GM12892 (cell line): ENCODE data around the gene CGB1.

Experiments
- DNase-seq: peaks from one replicate; pipeline ENCODE4 v3.0.0; 2011; ENCODE audit not compliant: insufficient read length
- FAIRE-seq: peaks from 2 replicates; lab custom pipeline; 2011; peaks lifted over from hg19 to GRCh38; lab: Jason Lieb, UNC
- POLR2A ChIP-seq: IDR thresholded peaks from 2 replicates; pipeline ENCODE4 v1.6.1; 2011; ENCODE audit warnings: low read depth, low read length, control low read depth
- POLR2AphosphoS5 ChIP-seq: IDR thresholded peaks from 2 replicates; pipeline ENCODE4 v1.6.1; 2011; ENCODE audit warnings: low read depth, low read length, control low read depth
- TAF1 ChIP-seq: IDR thresholded peaks from 2 replicates; pipeline ENCODE4 v1.6.1; 2011; ENCODE audit warnings: low read depth, mild to moderate bottlenecking, control low read depth, low read length, borderline replicate concordance

Gene CGB1

DNA sequence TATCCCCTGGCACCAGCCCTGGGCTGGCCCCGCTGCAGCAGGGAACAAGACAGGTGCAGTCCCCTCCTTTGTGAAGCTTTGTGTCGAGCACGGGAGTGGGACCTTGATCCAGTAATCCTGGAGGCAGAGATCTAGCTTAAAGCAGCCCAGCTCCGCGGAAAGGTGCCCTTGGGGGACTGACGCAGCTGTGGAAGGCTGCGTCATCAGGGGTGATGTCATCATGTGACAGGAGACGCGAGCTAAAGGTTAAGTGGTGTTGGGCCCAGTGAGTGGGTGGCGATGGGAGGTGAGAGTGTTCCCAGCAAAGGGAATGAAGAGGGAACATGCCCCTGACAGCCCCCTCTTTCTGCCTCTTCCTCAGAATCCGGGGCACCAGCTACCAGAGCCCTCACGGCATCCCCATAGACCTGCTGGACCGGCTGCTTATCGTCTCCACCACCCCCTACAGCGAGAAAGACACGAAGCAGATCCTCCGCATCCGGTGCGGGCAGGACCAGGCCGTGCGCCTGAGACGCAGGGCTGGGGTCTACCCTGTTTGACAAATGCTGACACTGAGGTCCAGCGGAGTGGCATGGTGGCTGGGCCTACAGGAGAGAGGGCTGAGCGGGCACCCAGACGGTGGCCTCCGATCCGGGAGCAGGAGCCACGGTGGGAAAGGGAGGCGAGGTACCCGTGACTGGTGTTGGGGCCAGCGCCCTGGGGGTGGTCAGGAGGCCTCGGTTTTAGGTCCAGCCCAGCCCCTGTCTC lies 22.4 kb downstream of the CGB1 start:
- no peak for FAIRE-seq
- DNase-seq = no peak
- TF ChIP-seq TAF1 = no peak
- TF ChIP-seq POLR2AphosphoS5 = no peak
- TF ChIP-seq POLR2A = no peak

GRCh38 chr19:49011194-49011593 lies 25.5 kb downstream of the CGB1 start:
- DNase-seq (no peak), FAIRE-seq (no peak)
- TF ChIP-seq TAF1 (no peak), POLR2AphosphoS5 (no peak), POLR2A (no peak)

DNA sequence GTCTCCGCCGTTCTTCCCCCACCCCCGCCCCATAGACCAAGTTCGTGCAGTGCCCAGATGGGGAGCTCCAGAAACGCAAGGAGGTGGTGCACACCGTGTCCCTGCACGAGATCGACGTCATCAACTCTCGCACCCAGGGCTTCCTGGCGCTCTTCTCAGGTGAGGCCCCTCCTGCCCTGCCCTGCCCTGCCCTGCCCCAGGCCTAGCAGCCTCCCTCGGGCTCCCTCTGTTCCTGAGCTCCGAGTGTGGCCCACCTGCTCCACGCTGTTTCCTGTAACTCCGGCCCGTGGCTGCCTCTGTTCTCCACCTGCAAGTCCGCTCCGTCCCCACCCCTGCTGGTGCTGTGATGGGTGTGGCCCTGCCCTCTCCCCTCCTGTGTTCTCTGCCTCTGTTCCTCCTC lies 26.2 kb downstream of the CGB1 start:
- TF ChIP-seq POLR2AphosphoS5 = no peak
- no peak for TF ChIP-seq TAF1
- DNase-seq = no peak
- FAIRE-seq = no peak

- no peak for TF ChIP-seq TAF1
- no peak for TF ChIP-seq POLR2A
- TF ChIP-seq POLR2AphosphoS5 = no peak
- FAIRE-seq (no peak), DNase-seq (no peak)
Measured at GRCh38 chr19:49009828-49010227, 26.9 kb downstream of the CGB1 start.

DNA sequence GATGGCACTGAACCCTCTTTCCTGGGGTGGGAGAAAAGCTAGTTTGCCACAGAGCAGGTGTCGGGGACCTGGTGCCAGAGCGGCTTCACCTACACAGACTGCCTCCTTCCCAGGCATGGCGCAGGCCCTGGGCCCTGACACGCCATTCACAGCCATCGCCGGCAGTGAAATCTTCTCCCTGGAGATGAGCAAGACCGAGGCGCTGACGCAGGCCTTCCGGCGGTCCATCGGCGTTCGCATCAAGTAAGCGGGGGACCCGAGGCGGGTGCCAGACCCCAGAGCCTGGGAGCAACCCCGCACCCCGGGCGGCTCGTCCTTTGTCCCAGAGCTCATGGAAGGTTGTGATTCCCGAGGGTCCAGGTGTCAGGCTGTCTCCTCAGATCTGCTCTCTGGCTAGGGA lies 29.8 kb downstream of the CGB1 start:
- DNase-seq = no peak
- FAIRE-seq = no peak
- TF ChIP-seq POLR2A (no peak), TAF1 (no peak), POLR2AphosphoS5 (no peak)

DNA sequence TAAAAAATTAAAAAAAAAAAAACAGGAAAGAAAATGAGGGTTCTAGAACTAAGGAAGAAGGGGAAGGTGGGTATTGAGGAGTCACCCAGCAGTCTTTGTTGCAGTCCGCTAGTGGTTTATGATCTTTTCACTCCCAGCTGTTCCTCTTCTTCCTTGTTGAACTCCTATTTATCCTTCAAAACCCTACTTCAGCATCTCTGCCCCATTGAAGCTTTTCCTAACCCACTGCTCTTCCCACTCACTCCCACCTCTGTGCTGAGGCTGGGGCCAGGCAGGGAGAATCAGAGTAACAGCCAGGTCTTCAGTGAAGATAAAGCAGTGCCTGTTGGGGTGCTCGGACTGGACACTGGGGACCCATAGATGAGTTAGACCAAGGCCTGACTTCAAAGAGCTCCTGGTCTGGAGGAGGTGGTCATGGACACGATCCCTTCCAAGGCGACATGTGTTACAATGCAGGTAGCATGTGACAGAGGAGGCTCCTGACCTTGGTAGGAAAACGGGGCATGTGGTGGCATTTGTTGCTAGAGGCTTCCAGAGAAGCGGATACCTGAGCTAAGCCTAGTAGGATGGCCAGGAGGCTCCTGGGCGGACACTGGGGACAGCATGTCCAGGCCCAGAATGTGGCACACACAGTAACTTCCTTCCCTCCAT lies 31.6 kb downstream of the CGB1 start:
- TF ChIP-seq POLR2A (no peak), POLR2AphosphoS5 (no peak), TAF1 (no peak)
- DNase-seq = no peak
- no peak for FAIRE-seq

DNA sequence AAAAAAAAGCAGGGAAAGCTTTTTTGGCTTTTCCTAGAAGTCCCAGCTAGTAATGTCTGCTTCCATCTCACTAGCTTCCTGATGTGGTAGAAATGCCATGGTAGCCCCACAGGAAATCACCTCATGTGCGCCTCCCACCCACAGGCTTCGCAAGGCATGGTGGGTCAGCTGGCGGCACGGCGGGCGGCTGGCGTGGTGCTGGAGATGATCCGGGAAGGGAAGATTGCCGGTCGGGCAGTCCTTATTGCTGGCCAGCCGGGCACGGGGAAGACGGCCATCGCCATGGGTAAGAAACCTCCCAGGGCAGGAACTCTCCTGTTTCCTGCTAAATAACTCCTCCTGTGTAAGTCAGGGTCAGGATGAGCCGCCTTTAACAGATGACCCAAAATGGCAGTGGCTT lies 32.6 kb downstream of the CGB1 start:
- FAIRE-seq (no peak), DNase-seq (no peak)
- no peak for TF ChIP-seq POLR2AphosphoS5
- no peak for TF ChIP-seq TAF1
- TF ChIP-seq POLR2A = no peak

DNA sequence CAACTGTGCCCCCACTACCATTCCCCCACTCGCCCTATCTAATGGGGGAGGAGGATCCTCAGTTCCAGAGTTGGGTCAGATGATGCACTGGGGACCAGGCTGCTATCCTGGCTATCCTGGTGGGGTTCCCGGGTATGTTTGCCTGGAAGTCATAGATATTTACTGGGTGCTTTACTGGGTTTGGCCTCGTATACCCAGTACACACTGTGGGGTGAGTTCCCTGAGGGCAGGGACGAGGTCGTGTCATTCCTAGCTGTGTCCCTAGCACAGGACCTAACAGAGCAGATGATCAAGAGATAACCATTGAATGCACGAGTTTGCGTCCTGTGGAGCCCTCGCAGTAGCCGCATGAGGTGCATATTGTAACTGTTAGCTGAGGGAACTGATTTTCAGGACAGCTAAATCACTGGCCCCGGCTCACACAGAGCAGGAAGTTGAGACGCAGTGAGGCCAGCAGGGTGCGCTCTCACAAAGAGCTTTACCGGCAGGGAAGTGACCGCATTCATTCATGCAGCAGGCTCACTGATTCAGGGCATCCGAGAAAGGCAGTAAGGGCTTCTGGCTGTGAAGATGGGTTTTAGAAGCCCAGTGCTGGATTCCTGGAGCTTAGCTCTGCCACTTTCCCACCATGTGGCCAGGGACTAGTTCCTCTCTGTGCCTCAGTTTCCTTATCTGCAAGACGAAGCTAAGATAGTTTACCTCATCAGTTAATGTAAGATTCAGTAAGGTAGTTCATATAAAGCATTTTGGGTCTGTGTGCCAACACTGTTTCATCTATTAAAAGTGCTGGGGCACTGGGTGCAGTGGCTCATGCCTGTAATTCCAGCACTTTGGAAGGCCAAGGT lies 37.0 kb downstream of the CGB1 start:
- peak; percentile 79 for FAIRE-seq
- no peak for DNase-seq
- TF ChIP-seq POLR2AphosphoS5 = no peak
- no peak for TF ChIP-seq TAF1
- no peak for TF ChIP-seq POLR2A

DNA sequence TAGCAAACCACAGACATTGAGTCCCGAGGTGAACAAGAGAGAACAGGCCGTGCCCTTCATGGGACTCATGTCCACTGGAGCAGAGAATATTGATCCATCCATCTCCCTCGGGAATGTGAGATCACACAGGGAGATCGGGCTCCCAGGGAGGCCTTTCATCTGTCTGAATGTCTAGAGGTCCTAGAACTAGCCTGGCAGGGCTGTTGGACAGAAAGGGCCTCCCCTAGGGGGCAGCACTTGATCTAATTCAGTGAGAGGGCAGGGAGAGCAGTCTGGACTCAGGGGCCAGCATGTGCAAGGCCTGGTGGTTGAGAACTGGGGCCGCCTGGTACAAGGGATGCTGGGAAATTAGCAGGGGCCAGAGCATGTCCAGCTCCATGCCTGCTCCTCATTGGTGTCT lies 38.7 kb downstream of the CGB1 start:
- TF ChIP-seq TAF1 (no peak), POLR2A (no peak), POLR2AphosphoS5 (no peak)
- DNase-seq (no peak), FAIRE-seq (no peak)

- no peak for TF ChIP-seq POLR2A
- TF ChIP-seq POLR2AphosphoS5 = no peak
- TF ChIP-seq TAF1 = no peak
- DNase-seq = no peak
- no peak for FAIRE-seq
Measured at GRCh38 chr19:48994035-48994386, 42.7 kb downstream of the CGB1 start.
